Stimulated activated CD8-positive, alpha-beta memory T cell treated with anti-CD3 and anti-CD28 coated beads, Interleukin-4, amount 100 ng/mL, for 4 hours (primary cell): ENCODE measurements around the gene E2F4.
A peak's percentile ranks its signal among the peaks of the same experiment; 100 is the strongest.

Experiments
- DNase-seq, 2 donors: peaks; one replicate each; pipeline ENCODE4 v3.0.0-alpha.2; 2020; ENCODE audit warnings: low read depth in 2 of 2, low spot score in 1 of 2

Gene E2F4, protein sequence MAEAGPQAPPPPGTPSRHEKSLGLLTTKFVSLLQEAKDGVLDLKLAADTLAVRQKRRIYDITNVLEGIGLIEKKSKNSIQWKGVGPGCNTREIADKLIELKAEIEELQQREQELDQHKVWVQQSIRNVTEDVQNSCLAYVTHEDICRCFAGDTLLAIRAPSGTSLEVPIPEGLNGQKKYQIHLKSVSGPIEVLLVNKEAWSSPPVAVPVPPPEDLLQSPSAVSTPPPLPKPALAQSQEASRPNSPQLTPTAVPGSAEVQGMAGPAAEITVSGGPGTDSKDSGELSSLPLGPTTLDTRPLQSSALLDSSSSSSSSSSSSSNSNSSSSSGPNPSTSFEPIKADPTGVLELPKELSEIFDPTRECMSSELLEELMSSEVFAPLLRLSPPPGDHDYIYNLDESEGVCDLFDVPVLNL

DNA sequence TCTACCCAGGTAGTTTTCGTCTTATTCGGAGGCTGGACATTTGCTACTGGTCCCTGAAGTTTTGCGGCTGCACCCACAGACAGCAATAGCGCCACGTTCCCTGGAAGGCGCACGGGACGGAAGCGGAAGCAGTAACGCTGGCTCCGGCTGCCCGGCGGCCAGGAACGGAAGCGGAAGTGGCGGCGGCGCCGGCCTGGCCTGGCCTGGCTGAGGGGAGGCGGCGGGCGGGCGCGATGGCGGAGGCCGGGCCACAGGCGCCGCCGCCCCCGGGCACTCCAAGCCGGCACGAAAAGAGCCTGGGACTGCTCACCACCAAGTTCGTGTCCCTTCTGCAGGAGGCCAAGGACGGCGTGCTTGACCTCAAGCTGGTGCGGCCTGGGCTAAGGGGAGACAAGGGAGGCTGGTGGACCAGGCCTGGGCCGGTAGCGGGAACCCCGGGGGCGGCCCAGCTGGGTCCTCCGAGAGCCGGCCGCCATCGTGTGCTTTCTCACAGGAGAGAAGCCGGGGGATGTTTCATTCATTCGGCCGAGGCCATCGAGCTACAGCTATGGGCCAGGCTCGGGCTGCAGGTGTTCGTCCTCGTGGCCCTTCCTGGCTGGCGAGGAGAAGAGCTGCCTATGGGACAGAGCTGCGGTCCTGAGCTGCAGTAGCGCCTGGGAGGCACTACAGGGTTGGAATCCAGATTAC lies at the start of gene E2F4:
Gene E2F4 (plus strand): TSS at position 161 of the 687 bp plus-strand sequence. CDS start 73 bp downstream, at position 234.
- peak; percentile 59 to 75 for DNase-seq

DNA sequence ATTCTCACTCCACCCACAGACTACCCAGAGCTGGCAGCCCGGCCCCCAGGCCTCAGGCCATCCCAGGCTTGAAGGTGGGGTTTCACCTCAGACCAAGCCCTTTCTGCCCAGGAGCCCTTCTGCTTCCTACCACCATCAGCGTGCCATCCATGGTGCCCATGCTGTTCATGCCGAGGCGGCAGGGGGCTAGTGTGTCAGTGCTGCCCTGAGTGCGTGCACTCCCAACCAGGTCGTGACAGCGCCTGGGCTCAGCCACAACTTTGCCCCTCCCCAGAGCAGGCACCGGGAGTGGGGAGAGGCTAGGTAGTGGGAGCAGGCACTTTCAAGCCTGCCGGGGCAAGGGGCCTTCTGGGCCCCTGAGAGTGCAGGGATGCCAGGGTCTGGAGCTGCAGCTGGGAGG lies 49.6 kb upstream of the E2F4 start:
- no peak for DNase-seq

DNA sequence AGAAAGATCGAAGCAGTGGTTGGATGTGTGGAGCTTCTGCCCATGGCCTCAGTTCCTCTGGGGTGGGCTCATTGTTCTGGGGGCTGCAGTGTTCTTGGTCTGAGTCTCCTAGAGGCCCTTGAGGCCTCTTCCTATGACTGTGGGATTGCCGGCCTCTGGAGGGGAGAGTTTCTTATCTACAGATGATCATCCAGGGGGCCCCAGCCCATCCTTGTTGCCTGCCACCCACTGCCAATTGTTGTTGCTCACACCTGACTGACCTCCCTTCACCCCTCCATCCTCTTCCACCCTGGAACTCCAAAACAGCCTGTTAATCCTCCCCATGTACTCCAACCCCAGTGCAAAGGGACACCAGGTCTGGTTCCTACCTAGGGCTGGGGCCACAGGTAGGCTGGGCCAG lies 47.0 kb upstream of the E2F4 start:
- DNase-seq: no peak

DNA sequence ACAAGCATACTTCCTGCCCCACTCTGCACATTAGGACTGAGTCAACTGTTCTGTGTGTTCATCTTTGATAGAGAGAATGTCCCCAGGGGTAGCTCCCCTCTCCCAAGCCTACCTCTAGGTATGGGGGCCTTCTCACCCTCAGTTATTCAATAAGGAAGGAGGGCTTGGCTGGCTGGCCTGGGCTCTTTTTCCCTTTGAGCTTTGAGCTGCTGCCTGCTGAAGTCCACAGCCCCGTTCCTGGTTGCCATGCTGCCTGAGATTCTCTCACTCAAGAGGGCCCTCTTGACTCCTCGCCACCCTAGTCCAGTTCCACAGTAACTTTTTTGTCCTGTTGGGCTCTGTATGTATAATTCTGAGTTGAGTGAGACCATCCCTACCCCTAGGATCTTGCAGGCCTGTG lies 46.2 kb upstream of the E2F4 start:
- no peak for DNase-seq

DNA sequence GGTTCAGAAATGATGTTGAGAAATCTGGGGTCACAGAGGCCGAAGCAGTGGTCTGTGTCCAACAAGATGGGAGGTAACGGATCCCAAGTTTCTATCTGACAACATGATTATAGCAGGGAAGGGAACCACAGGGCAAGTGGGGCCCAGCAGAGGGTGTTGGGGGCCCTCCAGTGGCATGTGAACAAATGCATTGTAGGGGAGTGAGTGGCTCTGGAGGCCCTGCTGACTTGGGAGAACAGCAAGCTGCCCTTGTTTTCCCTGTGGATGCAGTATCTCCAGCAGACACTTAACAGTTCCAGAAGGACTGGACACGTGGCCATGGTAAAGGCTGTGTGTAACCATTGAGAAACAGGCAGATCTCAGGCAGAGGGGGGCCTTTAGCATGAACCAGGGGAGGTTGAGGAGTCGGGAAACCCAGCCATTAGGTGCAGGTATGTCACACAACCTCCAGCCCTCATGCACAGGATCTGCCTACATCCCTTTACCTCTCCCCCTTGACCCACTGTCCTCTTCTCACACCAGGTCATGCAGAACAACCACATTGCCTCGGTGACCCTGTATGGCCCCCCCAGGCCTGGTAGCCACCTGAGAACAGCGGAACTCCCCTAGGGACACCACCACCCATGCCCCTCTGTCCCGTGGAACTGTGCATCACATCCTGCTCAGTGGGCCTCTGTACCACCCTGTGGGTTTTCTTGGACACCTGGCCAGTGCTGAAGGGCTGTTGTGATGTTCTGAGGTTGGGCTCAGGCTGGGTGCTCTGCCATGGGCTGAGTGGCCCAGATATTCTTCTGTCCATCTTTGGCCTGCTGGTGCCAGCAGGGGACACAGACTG lies 45.2 kb upstream of the E2F4 start:
- DNase-seq: no peak

DNA sequence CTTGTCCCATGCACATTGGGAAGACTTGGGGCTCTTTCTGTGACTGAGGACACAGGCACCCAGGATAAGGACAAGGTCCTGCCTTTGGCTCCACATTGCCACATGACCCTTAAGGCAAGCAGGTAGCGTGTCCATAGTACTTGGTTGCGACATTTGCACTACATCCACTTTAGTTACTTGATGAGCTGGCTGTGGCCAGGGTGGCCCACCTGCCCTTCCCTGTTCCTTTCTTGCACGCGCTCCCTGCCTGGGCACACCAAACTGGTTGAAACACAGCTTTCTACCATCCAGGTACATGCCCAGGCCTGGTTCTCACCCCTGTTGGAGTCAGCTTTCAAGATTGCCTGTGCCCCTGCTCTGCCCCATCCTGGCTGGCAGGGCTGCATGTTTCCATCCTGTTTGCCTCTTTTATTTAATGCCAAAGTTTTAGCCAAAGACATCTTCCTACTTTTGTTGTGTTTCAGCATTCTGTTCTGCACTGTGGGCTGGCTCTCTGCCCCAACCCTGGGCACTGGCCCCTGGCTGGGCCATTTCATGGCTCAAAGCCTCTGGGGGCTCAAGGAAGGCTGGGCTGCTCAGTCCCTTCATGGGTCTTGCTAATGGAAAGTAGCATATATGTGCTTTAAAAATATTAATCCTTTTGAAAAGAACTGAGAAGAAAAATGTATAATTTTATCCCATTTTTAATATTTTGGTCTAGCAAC lies 44.4 kb upstream of the E2F4 start:
- no peak for DNase-seq

DNA sequence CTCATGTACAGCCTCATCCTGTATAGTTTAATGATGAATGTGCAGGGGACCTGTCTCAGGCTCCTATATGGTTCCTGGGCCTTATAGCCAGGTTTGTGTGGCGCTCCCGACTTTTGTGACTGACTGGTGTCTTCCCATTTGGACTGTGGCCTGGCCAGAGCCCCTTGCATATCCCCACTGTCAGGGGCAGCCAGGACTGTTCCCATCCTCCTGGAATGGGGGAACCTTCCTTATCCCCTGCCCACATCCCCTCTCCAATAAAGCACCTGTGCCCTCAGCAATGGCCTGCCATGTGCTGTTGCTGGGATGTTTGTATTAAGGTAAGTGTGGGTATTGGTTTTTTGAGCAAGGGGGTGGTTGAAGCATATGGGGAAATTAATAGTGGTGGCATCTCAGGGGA lies 43.7 kb upstream of the E2F4 start:
- no peak for DNase-seq

DNA sequence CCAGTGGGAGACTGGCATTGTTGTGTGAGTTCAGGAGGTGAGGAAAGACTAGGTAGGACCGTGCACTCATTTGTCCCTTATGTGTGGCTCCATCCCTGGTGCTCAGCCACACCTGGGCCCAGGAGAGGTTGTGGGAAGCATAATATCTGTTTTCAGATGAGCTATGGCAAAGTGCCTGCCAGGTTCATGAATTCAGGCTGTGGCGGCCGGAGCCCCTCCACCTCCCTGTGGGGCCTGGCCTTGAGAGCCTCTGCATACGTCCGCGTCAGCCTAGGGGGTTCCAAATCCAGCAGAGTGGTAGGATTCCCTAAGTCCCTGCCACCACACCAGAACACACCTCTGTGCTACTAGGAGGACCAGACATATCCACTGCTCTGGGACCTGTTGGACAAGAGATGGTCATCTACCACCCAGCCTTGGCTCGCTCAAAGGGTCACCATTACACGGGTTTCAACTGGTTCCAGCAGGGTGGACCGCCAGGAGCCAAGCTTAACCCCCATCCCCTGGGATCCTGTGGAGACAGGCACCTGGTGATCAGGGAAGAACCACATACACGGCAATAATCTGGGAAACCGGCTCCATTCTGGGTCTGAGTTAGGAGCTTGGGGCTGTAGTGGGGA lies 43.2 kb upstream of the E2F4 start:
- no peak for DNase-seq

DNA sequence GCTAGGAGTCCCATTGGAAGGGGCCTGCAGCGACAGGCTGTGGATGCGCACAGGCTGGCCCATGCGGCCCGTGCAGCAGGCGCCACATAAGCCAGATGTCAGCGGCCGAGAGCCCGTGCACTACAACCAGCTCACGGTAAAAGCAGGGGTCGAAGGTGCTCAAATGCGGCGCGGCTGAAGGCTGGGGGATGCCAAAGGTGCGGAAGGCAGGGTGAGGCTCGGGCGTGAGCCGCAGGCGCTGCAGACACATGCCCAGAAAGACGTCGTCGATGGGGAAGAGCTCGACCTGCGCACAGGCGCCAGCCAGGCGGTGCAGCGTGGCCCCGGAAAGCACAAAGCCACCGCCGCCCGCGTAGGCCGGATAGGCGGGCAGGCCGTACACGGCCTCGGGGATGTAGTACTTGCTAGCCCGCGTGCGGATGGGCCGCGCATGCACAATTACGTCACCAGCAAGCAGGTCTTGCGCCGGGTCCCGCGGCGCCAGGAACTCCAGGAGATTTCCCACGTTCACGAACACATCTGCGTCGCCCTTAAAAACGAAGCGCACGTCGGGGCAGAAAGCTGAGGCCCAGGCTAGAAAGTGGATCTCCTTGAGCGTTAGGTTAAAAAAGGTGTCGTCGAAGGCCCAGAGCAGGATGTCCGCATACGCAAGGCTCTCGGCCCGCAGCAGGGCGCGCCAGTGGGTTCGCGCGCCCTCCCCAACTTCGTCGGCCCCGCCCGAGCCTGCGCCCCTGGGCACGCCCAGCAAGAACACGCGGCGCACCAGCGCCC lies 42.5 kb upstream of the E2F4 start:
- no peak for DNase-seq

DNA sequence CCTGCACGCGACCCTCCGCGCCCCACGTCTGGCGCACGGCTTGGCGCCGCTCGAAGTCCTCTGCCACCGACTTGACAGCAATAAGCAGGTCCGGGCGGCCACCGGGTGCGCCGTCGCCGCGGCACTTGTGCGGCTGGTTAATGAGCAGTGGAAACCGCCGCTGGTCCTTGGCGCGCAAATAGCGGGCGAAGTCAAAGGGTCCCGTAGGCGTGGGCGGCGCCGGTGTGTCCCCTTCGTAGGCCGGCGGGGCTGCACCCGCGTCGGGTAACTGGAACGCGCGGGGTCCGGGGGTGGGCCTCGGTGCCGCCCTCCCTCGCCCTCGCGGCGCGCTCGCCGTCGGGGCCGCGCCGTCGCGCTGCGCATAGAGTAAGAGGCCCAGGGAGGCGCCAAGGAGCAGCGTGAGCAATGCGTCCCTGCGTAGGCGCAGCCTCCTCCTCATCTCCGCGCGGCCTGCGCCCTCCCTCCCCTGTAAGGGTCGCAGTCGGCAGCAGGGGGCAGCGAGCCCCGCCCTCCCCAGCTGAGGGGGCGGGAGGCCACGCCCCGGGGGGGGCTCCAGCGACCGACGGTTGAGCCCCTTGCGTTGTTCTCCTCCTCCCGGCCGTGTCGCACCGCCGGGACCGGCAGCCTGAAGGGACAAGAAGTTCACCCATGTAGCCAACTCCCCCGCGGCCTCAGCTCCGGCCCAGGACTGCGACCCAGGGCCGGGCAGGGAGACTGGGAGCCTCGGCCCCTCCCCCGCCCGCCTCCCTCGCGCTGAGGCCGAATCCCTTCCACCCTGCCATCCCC lies 41.7 kb upstream of the E2F4 start:
- peak in 1 of 2 donors; percentile 40 for DNase-seq

DNA sequence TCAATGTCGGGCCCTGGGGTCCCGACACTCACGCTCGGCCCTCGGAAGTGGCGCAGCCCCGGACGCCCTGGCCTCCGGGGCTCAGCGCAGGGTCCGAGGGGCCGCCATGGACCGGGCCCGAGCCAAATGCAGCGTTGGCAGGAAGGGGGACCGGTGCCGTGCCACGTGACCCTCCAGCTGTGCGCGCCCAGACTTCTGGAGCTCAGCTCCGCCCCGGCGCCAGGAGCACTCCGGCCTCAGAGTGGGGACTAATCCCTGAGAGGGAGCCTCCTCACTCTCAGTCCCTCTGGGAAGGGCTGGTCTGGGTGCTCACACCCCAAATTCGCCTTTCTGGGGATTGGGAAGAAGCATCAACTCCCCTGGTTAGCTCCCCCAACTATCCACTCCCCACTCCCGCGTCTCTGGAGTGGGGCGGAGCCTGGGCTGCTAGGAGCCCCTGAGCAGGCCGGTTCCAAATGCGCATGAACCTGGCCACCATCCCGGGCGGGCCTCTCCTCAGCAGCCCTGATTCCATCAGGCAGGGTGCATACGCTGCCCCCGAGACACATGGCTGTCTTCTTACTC lies 41.0 kb upstream of the E2F4 start, which contains the start of gene B3GNT9:
Gene B3GNT9 (minus strand): TSS at position 166 of the 564 bp plus-strand sequence. CDS start 513 bp downstream, outside the sequence.
- DNase-seq: no peak

DNA sequence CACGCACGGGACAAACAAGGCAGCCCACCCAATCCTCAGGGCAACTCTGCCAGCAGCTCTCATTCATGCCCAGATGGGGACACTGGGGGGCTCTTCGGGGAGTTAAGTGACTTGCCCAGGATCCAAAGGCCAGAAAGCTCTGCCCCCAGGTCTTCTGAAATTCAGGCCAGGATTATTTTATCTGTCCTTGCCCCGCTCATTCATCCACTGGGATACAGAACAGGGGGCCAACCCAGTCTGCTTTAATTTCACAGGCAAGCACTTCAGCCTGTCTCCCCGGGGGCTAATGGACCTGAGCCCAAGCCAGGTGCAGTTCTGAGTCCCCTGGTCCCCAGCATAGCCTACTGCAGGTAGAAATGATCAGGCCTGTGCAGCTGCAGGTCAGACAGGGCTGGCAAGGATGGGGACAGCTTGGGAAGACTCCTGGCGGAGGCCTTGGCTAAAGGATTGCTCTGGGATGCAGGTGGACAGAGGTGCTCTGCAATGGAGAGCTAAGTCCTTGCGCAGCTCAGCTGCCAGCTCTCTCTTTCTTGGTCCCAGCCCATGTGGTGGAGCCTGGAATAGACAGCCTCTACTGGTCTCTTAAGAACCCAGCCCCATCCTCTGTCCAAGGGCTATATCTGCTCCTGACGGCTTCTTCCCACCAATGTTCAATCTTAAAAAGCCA lies 40.4 kb upstream of the E2F4 start:
- no peak for DNase-seq

DNA sequence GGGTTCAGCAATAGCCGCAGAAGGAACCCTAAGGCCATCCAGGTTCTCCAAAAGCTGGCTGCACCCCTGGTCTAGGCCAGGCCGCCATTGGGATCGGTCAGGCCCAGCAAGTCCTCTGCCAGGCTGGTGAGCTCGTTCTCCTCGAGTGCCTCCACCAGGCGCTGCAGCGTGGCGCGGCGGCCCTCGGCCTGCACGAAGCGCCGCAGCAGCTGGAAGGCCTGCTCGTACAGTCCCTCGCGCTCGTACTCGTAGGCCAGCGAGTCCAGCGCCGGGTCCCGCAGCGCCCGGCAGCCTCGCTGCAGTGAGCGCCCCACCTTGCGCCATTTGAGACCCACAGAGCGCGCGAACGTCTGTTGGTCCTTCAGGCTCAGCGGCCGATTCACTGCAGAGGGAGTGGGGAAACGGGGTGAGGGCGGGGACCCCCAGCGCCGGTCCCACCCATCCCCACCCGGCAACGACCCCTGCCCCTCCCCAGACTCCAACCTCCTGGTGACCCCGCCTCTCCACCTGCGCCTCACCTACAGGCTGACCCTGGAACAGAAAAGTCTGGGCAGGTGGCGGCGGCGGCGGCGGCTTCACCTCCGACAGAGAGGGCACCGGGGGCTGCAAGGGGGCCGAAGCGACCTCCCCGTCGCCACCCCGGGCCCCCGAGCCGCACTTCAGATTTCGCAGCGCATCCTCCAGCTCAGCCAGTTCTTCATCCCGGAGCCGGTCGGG lies 37.2 kb upstream of the E2F4 start:
- DNase-seq: no peak

DNA sequence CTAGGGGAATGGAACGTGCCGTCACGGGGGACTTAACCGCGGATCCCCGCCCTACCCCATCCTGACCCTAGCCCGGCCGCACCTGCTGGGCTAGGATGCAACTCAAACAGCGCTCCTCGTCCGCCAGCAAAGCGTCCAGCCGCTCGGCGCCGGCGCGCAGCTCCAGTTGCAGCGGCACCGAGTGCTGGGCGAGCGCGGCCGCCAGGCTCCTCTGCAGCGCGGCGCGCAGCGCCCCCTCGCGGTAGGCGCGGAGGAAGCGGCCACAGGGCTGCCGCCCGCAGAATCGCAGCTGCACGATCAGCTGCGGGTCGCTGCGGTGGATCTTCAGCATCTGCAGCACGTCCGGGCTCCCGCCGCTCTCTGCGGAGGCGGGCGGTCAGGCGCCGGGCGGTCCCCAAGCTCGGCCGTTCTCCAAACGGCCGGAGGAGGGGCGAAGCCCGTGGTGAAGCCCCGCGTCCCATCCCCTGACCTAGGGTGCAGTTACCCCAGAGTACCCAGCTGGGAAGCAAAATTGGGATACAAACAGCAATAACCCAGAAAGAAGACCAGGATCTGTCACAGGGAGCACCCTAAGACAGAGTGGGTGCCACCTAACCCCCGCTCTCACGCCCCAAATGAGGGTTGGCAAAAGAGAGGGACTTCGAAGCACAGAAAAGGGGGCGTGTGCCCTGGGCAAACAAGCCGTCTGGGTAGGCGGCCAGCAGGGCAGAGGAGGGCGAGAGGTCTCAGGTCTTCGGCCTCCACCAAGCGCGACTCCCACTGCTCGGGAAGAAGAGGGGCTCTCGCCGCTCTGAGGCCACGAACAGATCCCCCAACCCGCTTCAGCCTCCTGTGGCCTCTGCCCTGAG lies 36.4 kb upstream of the E2F4 start:
- peak; percentile 49 to 56 for DNase-seq

DNA sequence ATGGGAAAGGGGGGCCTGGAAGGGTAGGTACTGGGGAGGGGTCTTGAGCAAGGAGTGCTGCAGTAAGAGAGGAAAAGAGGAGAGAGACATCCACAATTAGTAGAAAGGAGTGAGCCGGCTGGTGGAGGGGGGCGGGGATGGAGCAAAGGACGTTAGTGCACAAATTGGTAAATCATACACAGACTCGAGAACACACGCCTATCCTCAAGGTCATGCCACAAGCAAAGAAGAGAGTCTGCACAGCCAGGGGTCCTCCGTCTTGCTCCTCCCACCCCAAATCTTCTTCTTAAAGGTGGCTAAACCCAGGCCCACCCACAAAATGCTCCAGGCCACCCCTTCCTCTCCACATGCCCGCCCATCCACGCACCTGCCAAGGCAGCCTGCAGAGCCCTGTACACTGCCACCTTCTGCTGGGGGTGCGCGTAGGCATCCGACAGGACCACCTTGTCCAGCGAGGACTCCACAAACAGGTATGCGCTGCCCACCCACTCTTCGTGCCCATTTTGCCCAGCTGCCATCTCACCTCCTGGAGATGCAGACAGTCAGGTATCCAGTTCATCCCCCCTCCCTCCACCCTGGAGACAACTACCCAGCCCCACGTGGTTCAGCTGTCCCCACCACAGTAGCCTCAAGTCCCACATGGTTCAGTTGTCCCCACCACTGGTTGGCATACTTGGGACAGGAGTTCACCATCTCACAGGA lies 35.7 kb upstream of the E2F4 start:
- DNase-seq: no peak
